Endothelial cell of umbilical vein (primary cell): ENCODE results near the gene RPL38. TPM values are rescaled to one million over a fixed set of nuclear protein-coding genes. Genes with fewer than 3 reads are reported as not detected.

Experiments
- BruUV-seq: library from RNA; stranded (reverse); fragments of 400-500 nt; replicated peaks from 2 replicates; lab custom pipeline; 2021; lab: Mats Ljungman, UMichigan
- CTCF ChIA-PET: fragments of 300-600, 350-600 bp; sonication (Branson Sonifier 250); formaldehyde crosslinking; loops from one replicate; lab custom pipeline; 2021; ENCODE audit warnings: antibody characterized with exemption, inconsistent platforms; lab: Charles Lee
- POLR2A ChIA-PET: fragments of 300-600, 350-600 bp; sonication (Branson Sonifier 250); formaldehyde crosslinking; loops from one replicate; lab custom pipeline; 2021; ENCODE audit warnings: antibody characterized with exemption, inconsistent platforms; lab: Charles Lee
- DNase-seq: peaks from one replicate; pipeline ENCODE4 v3.0.0-alpha.2; 2011; ENCODE audit warnings: low read depth, low spot score
- FAIRE-seq: peaks from 2 replicates; lab custom pipeline; 2011; peaks lifted over from hg19 to GRCh38; lab: Jason Lieb, UNC
- H2AFZ ChIP-seq: 2 replicates; pipeline ENCODE4 v1.6.0; 2012; ENCODE audit warnings: low read depth, low read length, control low read depth, inconsistent platforms
- H3K27ac ChIP-seq: 2 replicates; pipeline ENCODE4 v1.5.1; 2011; ENCODE audit warnings: low read depth, mild to moderate bottlenecking, control low read depth, low read length, moderate library complexity; ENCODE audit not compliant: insufficient read depth
- H3K27me3 ChIP-seq, 2 experiments: 2 replicates each; pipeline versions ENCODE4 v1.6.0 to v1.6.1; 2011; ENCODE audit warnings: low read length in 2 of 2, mixed read lengths in 1 of 2; ENCODE audit not compliant: control insufficient read depth in 2 of 2, insufficient read depth in 2 of 2
- H3K36me3 ChIP-seq, 2 experiments: 2 replicates in 1 of 2; 3 replicates in 1 of 2; pipeline ENCODE4 v1.5.1; 2011; ENCODE audit warnings: low read length in 2 of 2, mild to moderate bottlenecking in 1 of 2, moderate library complexity in 1 of 2; ENCODE audit not compliant: control insufficient read depth in 2 of 2, insufficient read depth in 2 of 2; ENCODE audit errors: extremely low read depth in 1 of 2
- H3K4me1 ChIP-seq: 3 replicates; pipeline ENCODE4 v1.5.1; 2011; ENCODE audit warnings: mild to moderate bottlenecking, low read length; ENCODE audit not compliant: control insufficient read depth, insufficient read depth; ENCODE audit errors: extremely low read depth
- H3K4me2 ChIP-seq: 2 replicates; pipeline ENCODE4 v1.6.1; 2011; ENCODE audit warnings: low read length, control low read depth, mixed read lengths; ENCODE audit not compliant: insufficient read depth
- H3K4me3 ChIP-seq, 3 experiments: fragments of 200-600 bp in 1 of 3; sonication (generic), shearing (Covaris generic) in 1 of 3; replicated peaks in 1 of 3; 2 replicates each; pipeline ENCODE4 v1.5.1; 2011 to 2016; ENCODE audit warnings: control low read depth in 3 of 3, low read length in 3 of 3, mild to moderate bottlenecking in 2 of 3, inconsistent platforms in 1 of 3, low read depth in 1 of 3, moderate library complexity in 1 of 3; ENCODE audit not compliant: insufficient read depth in 1 of 3
- H3K79me2 ChIP-seq: 2 replicates; pipeline ENCODE4 v1.6.0; 2012; ENCODE audit warnings: low read length, inconsistent platforms; ENCODE audit not compliant: control insufficient read depth, insufficient read depth
- H3K9ac ChIP-seq: replicated peaks from 2 replicates; pipeline ENCODE3; 2011; ENCODE audit warnings: low read length, control low read depth; ENCODE audit not compliant: insufficient read depth; ENCODE audit errors: extremely low read depth
- H3K9me1 ChIP-seq: replicated peaks from 3 replicates; pipeline ENCODE4 v1.6.0; 2011; ENCODE audit warnings: mild to moderate bottlenecking, low read length; ENCODE audit not compliant: control insufficient read depth, insufficient read depth; ENCODE audit errors: extremely low read depth
- H3K9me3 ChIP-seq: replicated peaks from 2 replicates; pipeline ENCODE4 v1.5.1; 2012; ENCODE audit warnings: low read length, inconsistent platforms; ENCODE audit not compliant: control insufficient read depth, insufficient read depth
- H4K20me1 ChIP-seq: replicated peaks from 2 replicates; pipeline ENCODE3; 2011; ENCODE audit warnings: mild to moderate bottlenecking, low read length; ENCODE audit not compliant: control insufficient read depth, insufficient read depth; ENCODE audit errors: extremely low read depth
- CTCF ChIP-seq, 2 donors: IDR thresholded peaks; 1 replicate in 1 of 2; 2 replicates in 1 of 2; pipeline ENCODE4 v1.5.1; 2011; ENCODE audit warnings: low read length in 2 of 2, mild to moderate bottlenecking in 2 of 2, moderate library complexity in 2 of 2, control low read depth in 1 of 2, inconsistent platforms in 1 of 2, low read depth in 1 of 2; ENCODE audit not compliant: insufficient read depth in 1 of 2; ENCODE audit errors: extremely low read depth in 1 of 2
- EZH2 ChIP-seq: IDR thresholded peaks from 2 replicates; pipeline ENCODE4 v1.6.1; 2012; ENCODE audit warnings: borderline replicate concordance, low read depth, mild to moderate bottlenecking, moderate library complexity, low read length, inconsistent platforms; ENCODE audit not compliant: severe bottlenecking
- FOS ChIP-seq: IDR thresholded peaks from 2 replicates; pipeline ENCODE4 v1.6.1; 2011; ENCODE audit warnings: mild to moderate bottlenecking, low read length, moderate library complexity, borderline replicate concordance; ENCODE audit not compliant: insufficient read depth
- JUN ChIP-seq: IDR thresholded peaks from 2 replicates; pipeline ENCODE4 v1.6.1; 2011; ENCODE audit warnings: borderline replicate concordance, low read depth; ENCODE audit not compliant: insufficient read length, insufficient read depth
- MAX ChIP-seq: IDR thresholded peaks from 2 replicates; pipeline ENCODE4 v1.6.1; 2011; ENCODE audit not compliant: insufficient read depth, insufficient read length
- MYC ChIP-seq: IDR thresholded peaks from one replicate; pipeline ENCODE4 v1.6.1; 2011; ENCODE audit warnings: mild to moderate bottlenecking, low read depth, low read length
- POLR2A ChIP-seq: IDR thresholded peaks from 2 replicates; pipeline ENCODE4 v1.6.1; 2012; ENCODE audit warnings: low read depth, mild to moderate bottlenecking, control low read depth, low read length
- POLR2AphosphoS5 ChIP-seq: IDR thresholded peaks from 2 replicates; pipeline ENCODE4 v1.6.1; 2012; ENCODE audit warnings: low read depth, mild to moderate bottlenecking, control low read depth, low read length, moderate library complexity; ENCODE audit not compliant: insufficient read depth
- dilution Hi-C: fragments of 300-500 bp; cut with MboI; formaldehyde crosslinking; loops from one replicate; pipeline ENCODE4 v1.15.0; 2019; ENCODE audit warnings: low sequenced_read_pairs; ENCODE audit not compliant: extremely low pct_ligation_motif_present
- intact Hi-C: fragments of 100-400 bp; cut with micrococcal nuclease; formaldehyde crosslinking; loops from one replicate; pipeline ENCODE4 v1.10.0; 2022
- polyA plus RNA-seq, 4 experiments: library from polyadenylated mRNA; depleted of rRNA in 3 of 4; stranded (reverse) in 3 of 4; unstranded in 1 of 4; fragments of >200 nt; gene quantifications; 2 replicates each; pipeline versions ENCODE4 v1.2.1 to v1.2.3, GENCODE V29; 2011 to 2012; ENCODE audit warnings: missing spikeins in 1 of 4
- total RNA-seq: library from RNA; stranded (reverse); gene quantifications from 2 replicates; pipeline ENCODE4 v1.2.3, GENCODE V29; 2021

Gene RPL38
- total and polyA plus RNA-seq, 2 donors (not counting 3 experiments of a cell fraction or from before 2014, with no cell fraction given) = 256 to 1,006 TPM

GRCh38 chr17:74200112-74200511 is 3.4 kb upstream of the RPL38 start:
- no peak overlapping the region for H3K4me3 ChIP-seq
- H3K27me3 ChIP-seq = peaks cover 8 to 14% of the 10 kb centered on the region in 2 experiments
- no TSS peak for BruUV-seq
- no peak overlapping the region for H3K4me2 ChIP-seq
- H3K9me1 ChIP-seq = no peaks in the 10 kb centered on the region
- no peak overlapping the region for H3K9ac ChIP-seq
- no peak overlapping the region for H2AFZ ChIP-seq
- H4K20me1 ChIP-seq = no peaks in the 10 kb centered on the region
- H3K9me3 ChIP-seq = no peaks in the 10 kb centered on the region
- CTCF ChIA-PET = interaction anchor here (0.6 to 4.1 kb wide), 32 partner anchors 9 to 1643 kb away, joined by 3 to 70 read pairs (median 5); partner anchors contain the start of gene TTYH2
- TF ChIP-seq POLR2AphosphoS5 (no peak), POLR2A (no peak), EZH2 (no peak), MYC (no peak), CTCF (IDR thresholded peaks at IDR 0.05; ENCODE audit: extremely low read depth in 1 of 2, insufficient read depth in 1 of 2, low read depth in 1 of 2, low read length in 2 of 2) (no peak), FOS (no peak), JUN (no peak), MAX (no peak)
- FAIRE-seq = no peak
- peaks cover 9% of the 10 kb centered on the region for H3K4me1 ChIP-seq
- dilution Hi-C loops = no loop called here
- intact Hi-C loops = loop anchor here (5.0 to 10.0 kb wide), 3 partner anchors 888 to 1008 kb away; partner anchors contain the start of genes CDC42EP4 and COG1
- no peak for DNase-seq
- no peak overlapping the region for H3K27ac ChIP-seq
- peaks cover 16% of the 10 kb centered on the region for H3K79me2 ChIP-seq
- peaks cover 0 to under 1% of the 10 kb centered on the region in 2 experiments for H3K36me3 ChIP-seq
- POLR2A ChIA-PET = interaction anchor here (0.6 to 0.8 kb wide), 2 partner anchors 9 to 831 kb away, joined by 3 to 5 read pairs; no protein-coding TSS in a partner anchor
